IMR-90 (cell line): ENCODE results near the gene GP9. TPM values are rescaled to one million over a fixed set of nuclear protein-coding genes. Genes with fewer than 3 reads are reported as not detected.

ENCODE experiments used
- ATAC-seq: fragments of 200-7000 bp; cut with Tn5 transposase; 2 replicates; pipeline ENCODE4 v1.9.1; 2020; ENCODE audit warnings: low read depth, mild to moderate bottlenecking, moderate library complexity
- BruUV-seq: library from RNA; stranded (reverse); fragments of 400-500 nt; replicated peaks from 2 replicates; lab custom pipeline; 2021; lab: Mats Ljungman, UMichigan
- CTCF ChIA-PET: fragments of 300-600 bp; formaldehyde crosslinking; extraction: SDS; loops from one replicate; lab custom pipeline; 2021; ENCODE audit warnings: antibody characterized with exemption; lab: Yijun Ruan, JAX
- POLR2A ChIA-PET: fragments of 300-600 bp; sonication (Branson Sonifier 250); formaldehyde crosslinking; loops from one replicate; lab custom pipeline; 2022; ENCODE audit warnings: antibody characterized with exemption; ENCODE audit not compliant: unreplicated experiment; lab: Charles Lee
- DNase-seq: peaks from one replicate; pipeline ENCODE4 v3.0.0; 2013
- H2AFZ ChIP-seq: replicated peaks from 2 replicates; pipeline ENCODE3; 2013; ENCODE audit warnings: low read length, mild to moderate bottlenecking; ENCODE audit not compliant: poor library complexity
- H2AK5ac ChIP-seq: 2 replicates; pipeline ENCODE4 v1.6.1; 2013; ENCODE audit warnings: low read depth, low read length, inconsistent platforms
- H2AK9ac ChIP-seq: replicated peaks from 2 replicates; pipeline ENCODE3; 2013; ENCODE audit warnings: mild to moderate bottlenecking, low read depth, low read length, moderate library complexity; ENCODE audit not compliant: poor library complexity
- H2BK120ac ChIP-seq: 2 replicates; pipeline ENCODE4 v1.6.1; 2013; ENCODE audit warnings: low read depth, low read length, inconsistent platforms
- H2BK15ac ChIP-seq: 3 replicates; pipeline ENCODE4 v1.6.1; 2013; ENCODE audit warnings: low read depth, low read length, inconsistent platforms
- H2BK20ac ChIP-seq: 2 replicates; pipeline ENCODE4 v1.6.1; 2013; ENCODE audit warnings: low read depth, mild to moderate bottlenecking, inconsistent platforms, low read length, moderate library complexity
- H2BK5ac ChIP-seq: 2 replicates; pipeline ENCODE4 v1.6.1; 2013; ENCODE audit warnings: mild to moderate bottlenecking, low read depth, low read length, inconsistent platforms; ENCODE audit not compliant: poor library complexity, severe bottlenecking
- H3K14ac ChIP-seq: replicated peaks from 2 replicates; pipeline ENCODE4 v1.6.1; 2013; ENCODE audit warnings: low read depth, low read length, inconsistent platforms
- H3K18ac ChIP-seq: 2 replicates; pipeline ENCODE4 v1.6.1; 2013; ENCODE audit warnings: low read depth, low read length, control low read depth
- H3K23ac ChIP-seq: 2 replicates; pipeline ENCODE4 v1.6.1; 2013; ENCODE audit warnings: low read depth, low read length, inconsistent platforms
- H3K27ac ChIP-seq: 2 replicates; pipeline ENCODE4 v1.5.1; 2013; ENCODE audit warnings: mild to moderate bottlenecking, control low read depth, low read length; ENCODE audit not compliant: insufficient read depth
- H3K27me3 ChIP-seq: 2 replicates; pipeline ENCODE4 v1.6.1; 2013; ENCODE audit warnings: low read length; ENCODE audit not compliant: control insufficient read depth, insufficient read depth
- H3K36me3 ChIP-seq: 2 replicates; pipeline ENCODE4 v1.6.1; 2013; ENCODE audit warnings: low read length, mixed read lengths; ENCODE audit not compliant: control insufficient read depth, insufficient read depth
- H3K4ac ChIP-seq: 2 replicates; pipeline ENCODE4 v1.6.1; 2013; ENCODE audit warnings: low read depth, low read length, inconsistent platforms
- H3K4me1 ChIP-seq: 2 replicates; pipeline ENCODE4 v1.6.1; 2013; ENCODE audit warnings: low read length, mixed read lengths; ENCODE audit not compliant: control insufficient read depth, insufficient read depth
- H3K4me2 ChIP-seq: 2 replicates; pipeline ENCODE4 v1.6.1; 2013; ENCODE audit warnings: low read depth, mild to moderate bottlenecking, control low read depth, low read length, moderate library complexity
- H3K4me3 ChIP-seq: 2 replicates; pipeline ENCODE4 v1.5.1; 2013; ENCODE audit warnings: low read depth, mild to moderate bottlenecking, control low read depth, low read length, moderate library complexity; ENCODE audit not compliant: insufficient read depth
- H3K56ac ChIP-seq: 2 replicates; pipeline ENCODE4 v1.6.1; 2013; ENCODE audit warnings: low read length, inconsistent platforms; ENCODE audit not compliant: insufficient read depth; ENCODE audit errors: extremely low read depth
- H3K79me1 ChIP-seq, 2 experiments: 2 replicates each; pipeline ENCODE4 v1.6.1; 2013; ENCODE audit warnings: low read length in 2 of 2, inconsistent platforms in 1 of 2, low read depth in 1 of 2
- H3K9ac ChIP-seq: 2 replicates; pipeline ENCODE4 v1.6.1; 2013; ENCODE audit warnings: low read depth, low read length, control low read depth
- H3K9me1 ChIP-seq: 2 replicates; pipeline ENCODE4 v1.6.1; 2013; ENCODE audit warnings: low read length, inconsistent platforms; ENCODE audit not compliant: insufficient read depth
- H3K9me3 ChIP-seq: 2 replicates; pipeline ENCODE4 v1.6.1; 2013; ENCODE audit warnings: low read length; ENCODE audit not compliant: control insufficient read depth, insufficient read depth
- H4K20me1 ChIP-seq: 2 replicates; pipeline ENCODE4 v1.6.1; 2013; ENCODE audit warnings: low read length, inconsistent platforms; ENCODE audit not compliant: insufficient read depth
- H4K5ac ChIP-seq: 2 replicates; pipeline ENCODE4 v1.6.1; 2013; ENCODE audit warnings: mild to moderate bottlenecking, low read depth, low read length, control low read depth
- H4K8ac ChIP-seq, 2 experiments: 2 replicates each; pipeline ENCODE4 v1.6.1; 2013; ENCODE audit warnings: low read depth in 2 of 2, low read length in 2 of 2, control low read depth in 1 of 2, inconsistent platforms in 1 of 2
- H4K91ac ChIP-seq: 2 replicates; pipeline ENCODE4 v1.6.1; 2013; ENCODE audit warnings: low read depth, low read length, inconsistent platforms; ENCODE audit not compliant: insufficient read depth
- CEBPB ChIP-seq: IDR thresholded peaks from 2 replicates; pipeline ENCODE4 v1.6.1; 2012; ENCODE audit warnings: low read depth, low read length, improper control_type of control experiment
- MAFK ChIP-seq: IDR thresholded peaks from 2 replicates; pipeline ENCODE4 v1.6.1; 2012; ENCODE audit warnings: low read depth, low read length, improper control_type of control experiment
- POLR2A ChIP-seq: IDR thresholded peaks from 2 replicates; pipeline ENCODE4 v1.6.1; 2012; ENCODE audit warnings: mild to moderate bottlenecking, low read depth, low read length
- RCOR1 ChIP-seq: IDR thresholded peaks from 2 replicates; pipeline ENCODE4 v1.6.1; 2012; ENCODE audit warnings: mild to moderate bottlenecking, low read length, improper control_type of control experiment; ENCODE audit not compliant: insufficient replicate concordance
- RFX5 ChIP-seq: IDR thresholded peaks from 2 replicates; pipeline ENCODE4 v1.8.0; 2012; ENCODE audit warnings: low read depth, mild to moderate bottlenecking, low read length, moderate library complexity
- USF2 ChIP-seq: fragments of 150-350 bp; IDR thresholded peaks from 2 replicates; pipeline ENCODE4 v1.6.1; 2017; ENCODE audit warnings: mild to moderate bottlenecking, antibody characterized with exemption, low read length, low read depth
- WGBS, 2 experiments: methylation state at CpG; one replicate each; pipeline versions ENCODE4 v1.1.5 to v1.1.7; 2013; ENCODE audit warnings: missing lambda C conversion rate in 2 of 2; ENCODE audit not compliant: insufficient read length in 1 of 2; ENCODE audit errors: extremely low coverage in 2 of 2; 5-methylcytosine and 5-hydroxymethylcytosine counted together
- dilution Hi-C: fragments of 300-500 bp; cut with HindIII; formaldehyde crosslinking; loops from one replicate; pipeline ENCODE4 v1.14.3; 2018; ENCODE audit warnings: low sequenced_read_pairs; ENCODE audit not compliant: unreplicated experiment
- in situ Hi-C: fragments of 300-500 bp; cut with MboI; formaldehyde crosslinking; loops from 3 replicates; pipeline ENCODE4 v1.14.3; 2019; ENCODE audit warnings: low sequenced_read_pairs, inconsistent platforms, mixed read lengths
- intact Hi-C: fragments of 100-400 bp; cut with micrococcal nuclease; formaldehyde crosslinking; loops from 2 replicates; pipeline ENCODE4 v1.10.0; 2022
- polyA plus RNA-seq, 3 experiments: library from polyadenylated mRNA; depleted of rRNA; stranded (reverse); fragments of >200 nt; gene quantifications; 2 replicates each; pipeline ENCODE4 v1.2.3, GENCODE V29; 2012; ENCODE audit warnings: low replicate concordance in 1 of 3
- total RNA-seq: library from RNA; depleted of rRNA; stranded (reverse); fragments of >200 nt; gene quantifications from 2 replicates; pipeline ENCODE4 v1.2.3, GENCODE V29; 2012
- TF ChIP-seq, protein P1 (sequence below): fragments of 150-350 bp; IDR thresholded peaks from 2 replicates; pipeline ENCODE4 v1.6.1; 2016; ENCODE audit warnings: low read depth, mild to moderate bottlenecking, low read length, moderate library complexity, borderline replicate concordance
- TF ChIP-seq, protein P2 (sequence below): conservative IDR thresholded peaks from 2 replicates; pipeline ENCODE4 v1.5.1; 2012; ENCODE audit warnings: mild to moderate bottlenecking, low read depth, low read length, improper control_type of control experiment

Gene GP9
- total and polyA plus RNA-seq, 2 of the 4 experiments (the other 2 are of a cell fraction), result not detected

- no peak overlapping the region for H4K91ac ChIP-seq
- peaks cover 5% of the 10 kb centered on the region; the same call in 1 of the 2 replicates for H4K20me1 ChIP-seq
- no peak overlapping the region for H2BK20ac ChIP-seq
- ChIA-PET POLR2A (no interaction called here), CTCF (no interaction called here)
- WGBS, 2 experiments, result 40% methylated on average over 1 of the region's 10 CpGs; no CpG with 5 or more reads in 1 of the 2 experiments
- dilution Hi-C loops, result no loop called here
- no peak overlapping the region for H3K27ac ChIP-seq
- no peak overlapping the region for H3K18ac ChIP-seq
- H2BK5ac ChIP-seq, result no peak overlapping the region
- no peak overlapping the region for H3K23ac ChIP-seq
- H3K4ac ChIP-seq, result no peak overlapping the region
- no peak overlapping the region for H3K14ac ChIP-seq
- H4K5ac ChIP-seq, result no peak overlapping the region
- no peak overlapping the region for H2AK9ac ChIP-seq
- peaks cover 2% of the 10 kb centered on the region; the same call in 1 of the 2 replicates for H3K4me1 ChIP-seq
- no peak overlapping the region for H2AFZ ChIP-seq
- H3K4me2 ChIP-seq, result no peak overlapping the region
- no peaks in the 10 kb centered on the region for H3K79me1 ChIP-seq
- no peak overlapping the region for H2BK15ac ChIP-seq
- in situ Hi-C loops, result no loop called here
- intact Hi-C loops, result no loop called here
- no TSS peak for BruUV-seq
- H2AK5ac ChIP-seq, result no peak overlapping the region
- no peak overlapping the region for H2BK120ac ChIP-seq
- H3K36me3 ChIP-seq, result no peaks in the 10 kb centered on the region
- H3K9me1 ChIP-seq, result no peaks in the 10 kb centered on the region
- no peak for ATAC-seq
- H3K9ac ChIP-seq, result no peak overlapping the region
- TF ChIP-seq RCOR1, result no peak
- no peak for TF ChIP-seq POLR2A
- no peak for TF ChIP-seq CEBPB
- TF ChIP-seq RFX5, result no peak
- TF ChIP-seq, protein P1, sequence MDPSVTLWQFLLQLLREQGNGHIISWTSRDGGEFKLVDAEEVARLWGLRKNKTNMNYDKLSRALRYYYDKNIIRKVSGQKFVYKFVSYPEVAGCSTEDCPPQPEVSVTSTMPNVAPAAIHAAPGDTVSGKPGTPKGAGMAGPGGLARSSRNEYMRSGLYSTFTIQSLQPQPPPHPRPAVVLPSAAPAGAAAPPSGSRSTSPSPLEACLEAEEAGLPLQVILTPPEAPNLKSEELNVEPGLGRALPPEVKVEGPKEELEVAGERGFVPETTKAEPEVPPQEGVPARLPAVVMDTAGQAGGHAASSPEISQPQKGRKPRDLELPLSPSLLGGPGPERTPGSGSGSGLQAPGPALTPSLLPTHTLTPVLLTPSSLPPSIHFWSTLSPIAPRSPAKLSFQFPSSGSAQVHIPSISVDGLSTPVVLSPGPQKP, result no peak
- TF ChIP-seq, protein P2, sequence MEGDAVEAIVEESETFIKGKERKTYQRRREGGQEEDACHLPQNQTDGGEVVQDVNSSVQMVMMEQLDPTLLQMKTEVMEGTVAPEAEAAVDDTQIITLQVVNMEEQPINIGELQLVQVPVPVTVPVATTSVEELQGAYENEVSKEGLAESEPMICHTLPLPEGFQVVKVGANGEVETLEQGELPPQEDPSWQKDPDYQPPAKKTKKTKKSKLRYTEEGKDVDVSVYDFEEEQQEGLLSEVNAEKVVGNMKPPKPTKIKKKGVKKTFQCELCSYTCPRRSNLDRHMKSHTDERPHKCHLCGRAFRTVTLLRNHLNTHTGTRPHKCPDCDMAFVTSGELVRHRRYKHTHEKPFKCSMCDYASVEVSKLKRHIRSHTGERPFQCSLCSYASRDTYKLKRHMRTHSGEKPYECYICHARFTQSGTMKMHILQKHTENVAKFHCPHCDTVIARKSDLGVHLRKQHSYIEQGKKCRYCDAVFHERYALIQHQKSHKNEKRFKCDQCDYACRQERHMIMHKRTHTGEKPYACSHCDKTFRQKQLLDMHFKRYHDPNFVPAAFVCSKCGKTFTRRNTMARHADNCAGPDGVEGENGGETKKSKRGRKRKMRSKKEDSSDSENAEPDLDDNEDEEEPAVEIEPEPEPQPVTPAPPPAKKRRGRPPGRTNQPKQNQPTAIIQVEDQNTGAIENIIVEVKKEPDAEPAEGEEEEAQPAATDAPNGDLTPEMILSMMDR, result no peak
- no peak for TF ChIP-seq USF2
- no peak for TF ChIP-seq MAFK
- H3K4me3 ChIP-seq, result no peak overlapping the region
- no peak overlapping the region for H3K56ac ChIP-seq
- no peak overlapping the region for H4K8ac ChIP-seq
- peaks cover 46% of the 10 kb centered on the region for H3K27me3 ChIP-seq
- H3K9me3 ChIP-seq, result no peaks in the 10 kb centered on the region
- no peak for DNase-seq
Measured at GRCh38 chr3:129036222-129037092, 24.1 kb upstream of the GP9 start.
